PC-9 (cell line): ENCODE data around the gene WDR20.

Source experiments
- EZH2 ChIP-seq: fragments of 200-600 bp; sonication (generic); IDR thresholded peaks from 2 replicates; pipeline ENCODE4 v1.8.0; 2017; ENCODE audit warnings: antibody characterized with exemption, low read depth
- TF ChIP-seq, protein P1 (sequence below): fragments of 200-600 bp; sonication (generic); conservative IDR thresholded peaks from 2 replicates; pipeline ENCODE4 v1.6.1; 2017; ENCODE audit warnings: mixed run types, antibody characterized with exemption, mild to moderate bottlenecking, moderate library complexity

DNA sequence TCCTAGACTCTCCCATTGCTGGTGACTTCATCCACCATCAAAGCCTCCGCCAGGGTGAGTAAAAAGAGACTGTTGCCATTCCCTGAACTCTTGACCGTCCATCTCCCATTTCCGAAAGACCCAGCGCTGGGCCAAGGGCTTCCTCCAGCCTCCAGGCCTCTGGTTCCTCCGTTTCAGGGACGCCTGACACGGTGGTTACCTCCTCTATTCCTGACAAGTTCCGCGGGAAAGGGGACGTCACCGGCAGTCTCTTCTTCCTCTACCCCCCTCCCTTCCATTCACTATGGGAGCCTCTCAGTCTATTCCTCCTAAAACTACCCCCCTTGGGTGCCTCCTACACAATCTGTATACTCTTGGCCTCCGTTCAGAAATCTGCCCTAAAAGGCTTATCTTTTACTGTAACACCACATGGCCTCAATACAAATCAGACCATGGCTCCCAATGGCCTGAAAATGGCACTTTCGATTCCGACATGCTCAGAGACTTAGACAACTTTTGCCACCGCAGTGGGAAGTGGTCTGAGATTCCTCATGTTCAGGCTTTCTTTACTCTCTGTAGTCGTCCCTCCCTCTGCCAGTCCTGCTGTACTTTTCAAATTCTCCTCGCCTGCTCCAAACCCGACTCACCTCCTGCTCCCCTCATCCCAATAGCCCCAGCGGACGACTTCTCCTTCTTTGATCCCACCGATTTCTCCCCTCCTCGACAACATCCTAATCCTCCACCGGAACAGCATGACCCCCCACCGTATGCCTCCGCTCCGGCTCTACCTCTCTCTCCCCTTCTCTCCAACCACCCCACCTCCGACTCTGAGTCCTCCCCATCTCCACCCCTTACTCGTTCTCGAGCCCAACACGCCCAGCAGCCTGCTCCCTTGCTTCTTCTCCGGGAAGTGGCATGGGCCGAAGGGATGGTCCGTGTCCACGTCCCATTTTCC, 94.9 kb downstream of the WDR20 start:
- TF ChIP-seq, protein P1, sequence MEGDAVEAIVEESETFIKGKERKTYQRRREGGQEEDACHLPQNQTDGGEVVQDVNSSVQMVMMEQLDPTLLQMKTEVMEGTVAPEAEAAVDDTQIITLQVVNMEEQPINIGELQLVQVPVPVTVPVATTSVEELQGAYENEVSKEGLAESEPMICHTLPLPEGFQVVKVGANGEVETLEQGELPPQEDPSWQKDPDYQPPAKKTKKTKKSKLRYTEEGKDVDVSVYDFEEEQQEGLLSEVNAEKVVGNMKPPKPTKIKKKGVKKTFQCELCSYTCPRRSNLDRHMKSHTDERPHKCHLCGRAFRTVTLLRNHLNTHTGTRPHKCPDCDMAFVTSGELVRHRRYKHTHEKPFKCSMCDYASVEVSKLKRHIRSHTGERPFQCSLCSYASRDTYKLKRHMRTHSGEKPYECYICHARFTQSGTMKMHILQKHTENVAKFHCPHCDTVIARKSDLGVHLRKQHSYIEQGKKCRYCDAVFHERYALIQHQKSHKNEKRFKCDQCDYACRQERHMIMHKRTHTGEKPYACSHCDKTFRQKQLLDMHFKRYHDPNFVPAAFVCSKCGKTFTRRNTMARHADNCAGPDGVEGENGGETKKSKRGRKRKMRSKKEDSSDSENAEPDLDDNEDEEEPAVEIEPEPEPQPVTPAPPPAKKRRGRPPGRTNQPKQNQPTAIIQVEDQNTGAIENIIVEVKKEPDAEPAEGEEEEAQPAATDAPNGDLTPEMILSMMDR: no peak
- no peak for TF ChIP-seq EZH2
